ENCODE results near the gene CNOT2.

- no peak for TF ChIP-seq CTCF (IDR thresholded peaks at IDR 0.05)
- TF ChIP-seq TAF1 (IDR thresholded peaks at IDR 0.05; ENCODE audit: borderline replicate concordance, low read depth, low read length), result no peak
- TF ChIP-seq TEAD4 (IDR thresholded peaks at IDR 0.05; ENCODE audit: borderline replicate concordance, insufficient read depth), result no peak
- no peak for TF ChIP-seq GABPA (IDR thresholded peaks at IDR 0.05; ENCODE audit: low read depth)
- TF ChIP-seq RFX5 (IDR thresholded peaks at IDR 0.05; ENCODE audit: low read length), result no peak
- TF ChIP-seq RAD21 (IDR thresholded peaks at IDR 0.05; ENCODE audit: low read length), result no peak
These were observed 21.9 kb downstream of the CNOT2 start for GRCh38 chr12:70265132-70265531.

All from SK-N-SH (cell line).